Measurements from ENCODE around the gene LYPD3.

GRCh38 chr19:43422689-43423066 is 42.7 kb downstream of the LYPD3 start:
- no peak for TF ChIP-seq POLR2AphosphoS5 (IDR thresholded peaks at IDR 0.05; ENCODE audit: low read depth, low read length)
- TF ChIP-seq POLR2A (IDR thresholded peaks at IDR 0.05; ENCODE audit: low read depth, low read length), result no peak

Measured in GM12892 (cell line).